Measurements from ENCODE around the gene NHEJ1. TPM values are rescaled to one million over a fixed set of nuclear protein-coding genes. Genes with fewer than 3 reads are reported as not detected.

Gene NHEJ1
- total RNA-seq, 1 donor from 2014 or later = 25.7 TPM

DNA sequence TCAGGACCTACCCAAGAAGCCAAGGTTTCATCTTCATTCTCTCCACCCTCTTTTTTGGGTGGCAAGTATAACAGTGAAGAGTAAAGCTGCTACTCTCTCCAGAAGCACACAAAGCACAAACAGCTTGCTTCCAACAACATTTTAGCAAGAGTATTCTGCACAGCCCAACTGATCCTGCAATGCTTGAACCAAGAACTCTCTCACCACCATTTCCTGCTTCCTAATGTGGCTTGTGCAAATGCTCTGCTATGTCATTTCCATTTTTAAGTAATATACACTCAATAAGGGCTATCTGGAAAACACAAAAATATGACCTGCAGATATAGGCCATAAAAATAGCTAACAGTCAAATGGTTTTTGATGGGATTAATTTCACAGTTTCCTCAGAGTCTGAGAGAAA is 75.8 kb downstream of the NHEJ1 start:
- no peak for DNase-seq

DNA sequence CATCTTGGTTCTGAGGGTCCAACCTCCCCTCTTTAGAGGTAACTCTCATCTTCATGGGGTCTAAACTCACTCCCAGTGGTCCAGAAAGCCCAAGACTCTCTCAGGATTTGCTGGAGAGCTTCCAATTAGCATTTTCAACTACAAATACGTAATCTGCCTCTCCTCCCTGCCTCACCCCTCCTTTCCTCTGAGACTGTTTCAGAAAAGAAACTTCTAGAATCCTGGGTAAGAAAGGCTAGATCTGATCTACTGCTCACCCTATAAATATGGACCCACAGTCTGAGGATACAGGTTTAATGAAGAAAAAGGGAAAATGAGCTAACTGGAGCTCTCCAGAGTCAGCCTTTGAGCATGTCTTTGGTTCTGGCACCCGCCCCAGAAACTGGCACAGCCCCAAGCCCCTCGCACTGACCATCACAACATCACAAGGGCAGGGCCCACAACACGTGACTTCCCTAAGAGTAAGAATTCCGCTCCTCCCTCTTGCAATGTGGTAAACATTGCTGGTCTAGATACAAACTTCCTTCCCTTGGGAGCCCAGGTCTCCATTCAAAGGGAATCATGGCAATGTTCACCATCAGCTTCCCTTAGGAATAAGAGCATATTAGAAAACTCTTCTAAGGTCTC is 78.2 kb downstream of the NHEJ1 start:
- DNase-seq = no peak

DNA sequence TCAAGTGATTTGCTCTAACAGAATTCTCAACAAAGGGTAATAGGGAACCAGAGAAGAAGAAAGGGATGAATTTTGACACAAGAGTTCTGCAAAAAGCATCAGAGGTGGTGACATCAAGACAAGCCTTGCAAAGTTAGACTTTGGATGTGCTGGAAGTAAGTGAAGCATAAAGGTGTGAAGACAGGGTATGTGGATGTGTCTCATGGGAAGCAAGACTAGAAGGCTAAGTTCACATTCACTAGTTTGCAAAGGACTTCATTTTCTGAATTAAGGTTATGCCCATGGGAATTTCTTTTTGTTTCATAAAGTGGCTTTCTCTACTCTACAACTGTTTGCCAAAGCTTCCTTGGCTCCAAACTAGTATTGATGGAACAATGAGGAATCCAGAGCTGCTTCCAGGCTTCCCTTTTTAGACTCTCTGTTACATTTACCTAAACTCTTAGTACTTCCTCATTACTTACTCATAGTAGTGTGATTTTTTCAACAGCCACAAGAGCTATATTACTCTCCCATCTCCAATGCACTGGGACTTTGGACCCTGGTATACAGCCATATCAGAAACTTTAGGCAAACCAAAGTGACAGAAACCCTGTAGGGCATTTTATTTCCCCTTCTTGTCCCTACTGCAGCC is 78.8 kb downstream of the NHEJ1 start:
- DNase-seq = no peak

DNA sequence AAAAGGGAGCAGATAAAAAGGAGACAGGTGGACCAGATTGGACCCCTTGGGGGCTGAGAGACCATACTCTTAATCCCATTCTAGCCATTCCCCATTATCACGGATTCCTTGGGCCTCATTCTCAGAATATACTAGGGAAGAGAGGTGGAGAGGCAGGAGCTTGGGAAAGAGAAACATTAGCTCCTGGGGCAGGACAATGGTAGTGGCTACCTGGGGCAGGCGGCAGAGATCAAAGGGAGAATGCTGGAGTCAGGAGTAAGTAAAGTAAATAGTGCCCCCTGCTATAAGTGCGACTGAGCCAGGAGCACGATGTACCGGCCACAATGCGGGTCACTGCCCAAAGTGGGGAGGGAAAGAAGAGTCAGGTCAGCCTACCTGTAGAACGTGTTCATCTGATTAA is 79.5 kb downstream of the NHEJ1 start:
- no peak for DNase-seq

DNA sequence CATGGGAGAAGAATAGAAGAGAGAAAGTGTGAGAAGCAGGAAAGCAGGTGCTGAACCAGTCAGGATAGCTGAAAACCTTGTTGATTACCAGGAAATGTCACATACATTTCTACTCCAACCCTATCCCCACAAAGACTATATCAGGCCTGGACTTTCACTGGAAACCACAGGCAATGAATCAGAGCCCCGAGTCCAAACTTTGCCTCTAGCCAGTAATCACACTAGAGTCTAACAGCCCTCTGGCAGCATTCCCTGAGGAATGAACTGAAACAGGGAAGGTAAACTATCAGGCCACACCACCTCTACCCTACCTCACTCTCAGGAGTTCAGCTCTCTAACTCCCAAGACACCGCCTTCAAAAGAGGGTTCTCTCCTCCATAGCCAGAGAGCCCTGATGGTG is 81.2 kb downstream of the NHEJ1 start:
- no peak for DNase-seq

DNA sequence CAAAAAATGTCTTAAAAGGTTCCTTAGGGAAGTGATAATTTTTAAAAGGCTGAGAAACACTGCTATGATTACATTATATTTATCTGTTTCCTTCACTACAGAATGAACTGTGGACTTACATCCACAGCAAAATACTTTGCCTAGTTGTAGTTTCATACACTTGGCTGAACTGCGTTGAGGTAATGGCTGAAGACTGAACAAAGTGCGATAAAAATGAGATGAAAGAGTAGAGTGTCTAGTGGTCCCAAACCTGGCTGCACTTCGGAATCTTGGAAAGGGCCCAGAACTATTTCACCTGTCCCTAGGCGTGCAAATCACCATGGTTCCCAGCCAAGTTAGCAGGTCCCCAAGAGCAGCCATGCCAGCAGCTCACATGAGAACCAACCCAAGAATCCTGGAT is 81.7 kb downstream of the NHEJ1 start:
- no peak for DNase-seq

DNA sequence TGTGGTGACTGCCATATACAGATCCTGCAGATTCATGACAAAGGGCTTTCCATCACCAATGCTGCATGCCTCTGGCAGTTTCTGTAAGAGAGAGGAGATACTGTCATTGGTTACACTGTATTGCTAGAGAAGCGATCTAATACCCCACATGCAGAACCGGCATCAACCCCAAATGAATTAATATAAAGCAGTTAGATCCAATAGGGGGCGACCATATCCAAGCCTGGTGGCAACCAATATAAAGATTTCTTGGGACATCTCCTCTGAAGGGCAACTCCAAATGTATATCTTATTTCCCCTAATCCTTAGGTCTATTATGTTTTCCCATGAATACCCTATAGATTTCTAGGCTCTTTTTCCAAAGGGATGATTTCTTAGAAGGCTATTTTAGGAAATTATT is 82.5 kb downstream of the NHEJ1 start:
- peak; percentile 7 for DNase-seq

DNA sequence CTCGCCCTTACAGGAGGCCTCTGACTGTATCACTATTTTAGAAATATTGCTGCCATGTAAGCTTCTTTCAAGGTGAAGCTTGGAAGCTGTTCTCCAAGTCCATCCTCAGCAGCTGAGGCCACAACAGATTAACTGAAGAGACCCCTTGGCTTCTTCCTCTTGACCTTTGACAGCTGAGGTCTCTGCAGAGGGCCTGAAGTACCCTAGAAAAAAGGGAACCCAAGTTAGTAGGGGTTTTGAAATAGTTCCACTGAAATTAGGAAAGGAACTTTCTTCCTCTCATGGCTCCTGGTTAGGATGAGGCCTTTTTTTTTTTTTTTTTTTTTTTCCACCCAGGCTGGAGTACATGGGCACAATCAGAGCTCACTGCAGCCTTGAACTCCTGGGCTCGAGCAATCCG is 84.4 kb downstream of the NHEJ1 start:
- DNase-seq = no peak

DNA sequence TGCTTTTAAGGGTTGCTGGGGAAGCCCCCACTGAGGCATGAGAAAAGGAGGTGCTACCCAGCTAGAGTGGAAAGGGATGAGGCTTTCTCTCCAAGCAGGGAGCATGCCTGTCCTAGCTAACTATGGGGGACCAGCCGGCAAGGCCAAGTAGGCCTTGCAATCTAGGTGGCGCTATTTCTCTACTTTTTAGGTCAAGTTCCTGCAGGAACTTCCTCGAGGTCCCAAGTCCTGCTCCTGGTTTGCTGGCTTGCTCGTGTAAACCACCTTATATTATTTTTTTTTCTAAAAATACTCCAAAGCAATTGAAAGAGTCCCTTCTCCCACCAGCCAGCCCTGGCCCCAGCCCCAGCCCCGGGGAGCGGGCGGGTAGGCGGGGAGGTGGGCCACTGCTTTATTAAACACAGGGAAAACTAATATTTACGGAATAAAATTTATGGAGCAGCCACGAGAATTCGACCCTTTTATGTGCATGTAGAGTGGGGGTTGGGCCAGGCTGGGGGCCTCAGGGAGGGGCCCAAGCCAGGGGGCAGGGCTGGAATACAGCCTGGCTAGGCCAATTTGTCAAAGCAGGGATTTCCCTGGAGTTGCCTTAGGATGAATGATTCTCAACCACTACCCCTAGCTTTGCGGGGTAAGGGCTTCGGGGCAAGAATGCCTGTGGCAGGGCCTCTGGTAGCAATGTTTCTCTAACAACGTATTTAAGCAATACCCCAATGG is 87.0 kb downstream of the NHEJ1 start:
- peak; percentile 73 for DNase-seq

DNA sequence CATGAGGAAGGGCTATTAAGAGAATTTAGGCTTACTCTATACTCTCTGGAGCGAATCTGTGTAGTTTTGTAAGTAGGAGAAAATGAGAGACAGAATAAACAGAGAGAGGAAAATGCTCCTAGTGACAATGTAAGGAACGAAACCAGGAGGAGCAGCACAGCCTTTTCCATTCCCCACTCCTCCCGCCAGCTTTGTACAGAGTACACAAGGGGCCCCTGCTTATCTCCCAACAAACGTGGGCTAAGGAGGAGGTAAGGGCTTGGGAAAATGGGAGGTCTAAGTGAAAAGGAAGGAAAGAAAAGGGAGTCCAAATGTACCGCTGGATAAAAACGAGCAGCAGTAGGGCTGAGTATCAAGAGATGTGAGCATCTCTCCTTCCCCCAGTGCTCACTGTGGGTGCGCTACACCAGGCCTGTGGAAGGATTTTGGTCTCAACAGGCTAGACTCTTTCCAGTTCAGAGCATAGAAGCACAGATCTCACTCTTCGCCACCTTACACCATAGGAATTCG is 87.8 kb downstream of the NHEJ1 start:
- DNase-seq = no peak

DNA sequence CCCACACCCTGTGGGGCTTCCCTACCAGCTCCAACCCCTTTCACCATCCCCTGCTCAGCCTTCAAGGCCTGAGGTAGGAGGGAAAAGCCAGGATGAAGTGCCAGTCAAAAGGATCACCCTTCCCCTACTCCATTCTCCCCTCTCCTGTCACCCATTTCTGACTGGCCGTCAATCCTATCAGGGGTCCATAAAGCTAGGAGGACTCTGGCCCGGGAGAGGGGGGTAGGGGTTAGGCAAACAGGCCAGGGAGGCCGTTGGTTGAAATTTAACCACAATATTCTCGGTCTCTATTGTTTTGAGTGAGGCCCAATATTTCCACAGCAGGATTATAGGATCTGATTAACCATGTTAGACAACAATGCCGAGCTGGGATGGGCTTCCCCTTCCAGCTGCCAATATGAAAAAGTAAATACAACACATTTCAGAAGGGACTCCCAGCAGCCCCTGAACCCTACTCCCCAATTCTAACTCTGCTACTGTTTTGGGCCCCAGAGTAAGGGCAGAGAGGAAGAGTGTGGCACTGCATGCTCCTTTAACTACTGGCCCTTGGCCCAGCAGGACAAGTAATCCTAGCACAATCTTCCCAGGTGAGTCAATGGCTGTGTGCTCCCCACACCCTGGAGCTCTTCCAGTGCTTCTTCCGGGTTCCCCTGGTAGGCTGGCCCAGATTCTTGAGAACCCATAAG is 89.3 kb downstream of the NHEJ1 start:
- DNase-seq = no peak

DNA sequence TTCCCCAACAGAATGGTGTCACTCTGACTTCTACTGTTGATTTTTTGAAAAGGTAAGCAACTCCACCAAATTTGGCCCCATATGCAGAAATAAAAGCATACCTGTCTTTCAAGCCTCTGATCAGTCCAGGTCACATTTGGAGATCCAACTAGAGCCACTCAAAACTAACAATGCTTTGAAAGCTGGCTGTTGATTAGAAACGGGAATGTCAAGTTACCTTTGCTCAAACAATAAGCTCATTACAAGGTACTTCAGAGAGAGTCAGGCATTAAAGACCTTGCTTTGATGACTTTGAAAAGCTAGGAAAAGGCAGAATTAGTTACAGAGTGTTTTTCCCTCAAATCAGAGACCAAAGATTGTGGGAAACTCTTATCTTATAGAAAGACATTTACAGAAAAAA is 95.1 kb downstream of the NHEJ1 start:
- no peak for DNase-seq

DNA sequence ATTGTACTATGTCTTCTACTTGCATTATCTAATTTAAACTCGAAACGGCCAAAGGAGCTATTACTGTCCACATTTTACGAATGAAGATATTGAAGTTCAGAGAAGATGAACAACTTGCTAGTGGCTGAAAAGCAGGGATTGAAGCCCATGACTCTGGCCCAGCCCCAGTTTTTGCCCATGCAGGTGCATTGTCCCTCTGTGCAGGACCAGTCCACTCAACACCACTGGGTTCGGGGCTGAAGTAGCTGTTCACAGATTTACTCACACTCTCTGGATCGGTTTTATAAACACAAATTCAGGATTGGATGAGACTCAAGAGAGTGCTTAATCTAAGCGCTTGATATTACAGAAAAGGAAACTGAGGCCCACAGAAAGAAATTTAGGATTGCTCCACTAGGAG is 98.5 kb downstream of the NHEJ1 start:
- no peak for DNase-seq

DNA sequence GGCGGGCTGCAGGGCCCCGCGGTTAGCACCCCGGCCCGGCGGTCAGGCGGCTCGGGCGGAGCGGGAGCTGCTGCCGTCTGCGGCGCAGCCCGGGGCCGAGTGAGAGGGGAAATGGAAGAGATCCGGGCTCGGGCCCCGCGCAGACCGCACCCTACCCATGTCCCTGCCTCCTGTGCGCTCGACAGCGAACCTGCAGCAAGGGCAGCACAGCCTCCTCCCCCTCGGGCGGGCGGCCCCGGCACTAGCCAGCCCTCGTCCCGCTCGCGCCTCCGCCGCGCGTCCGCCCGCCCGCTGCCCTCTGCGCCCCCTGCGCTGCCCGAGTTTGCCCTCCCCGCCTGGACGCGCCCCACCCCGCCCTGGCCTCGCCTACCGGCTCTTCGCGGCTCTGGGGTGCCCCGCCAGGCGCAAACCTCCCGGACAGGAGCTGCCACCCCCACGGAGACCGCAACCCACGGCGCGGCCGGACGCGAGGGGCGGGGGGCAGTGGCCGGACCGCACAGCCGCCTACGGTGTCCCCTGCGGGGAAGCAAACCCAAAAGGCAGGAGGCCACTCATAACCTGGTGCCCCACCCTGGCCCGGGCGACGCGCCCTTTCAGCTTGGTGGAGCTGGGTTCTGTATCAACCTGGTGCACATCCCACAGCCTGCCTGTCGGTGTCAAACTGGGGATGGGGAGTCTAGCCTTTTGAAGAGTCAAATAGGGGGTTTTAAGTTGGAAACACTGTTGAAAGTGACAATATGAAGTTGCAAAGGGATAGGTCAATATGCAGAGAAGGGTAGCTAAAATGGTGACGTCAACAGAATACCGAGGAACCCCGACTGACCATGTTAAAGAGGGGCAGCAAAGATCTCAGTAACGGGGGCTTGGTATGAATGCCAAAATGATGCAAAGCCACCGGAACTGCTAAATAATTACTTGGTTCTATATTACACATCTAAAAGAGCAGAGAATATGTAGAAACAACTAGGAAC is 99.5 kb downstream of the NHEJ1 start, which contains the start of gene IHH:
TSS of gene IHH (minus strand) at position 101 of the 971 bp plus-strand sequence. CDS start 454 bp downstream, outside the sequence.
- DNase-seq = peak; percentile 11

DNA sequence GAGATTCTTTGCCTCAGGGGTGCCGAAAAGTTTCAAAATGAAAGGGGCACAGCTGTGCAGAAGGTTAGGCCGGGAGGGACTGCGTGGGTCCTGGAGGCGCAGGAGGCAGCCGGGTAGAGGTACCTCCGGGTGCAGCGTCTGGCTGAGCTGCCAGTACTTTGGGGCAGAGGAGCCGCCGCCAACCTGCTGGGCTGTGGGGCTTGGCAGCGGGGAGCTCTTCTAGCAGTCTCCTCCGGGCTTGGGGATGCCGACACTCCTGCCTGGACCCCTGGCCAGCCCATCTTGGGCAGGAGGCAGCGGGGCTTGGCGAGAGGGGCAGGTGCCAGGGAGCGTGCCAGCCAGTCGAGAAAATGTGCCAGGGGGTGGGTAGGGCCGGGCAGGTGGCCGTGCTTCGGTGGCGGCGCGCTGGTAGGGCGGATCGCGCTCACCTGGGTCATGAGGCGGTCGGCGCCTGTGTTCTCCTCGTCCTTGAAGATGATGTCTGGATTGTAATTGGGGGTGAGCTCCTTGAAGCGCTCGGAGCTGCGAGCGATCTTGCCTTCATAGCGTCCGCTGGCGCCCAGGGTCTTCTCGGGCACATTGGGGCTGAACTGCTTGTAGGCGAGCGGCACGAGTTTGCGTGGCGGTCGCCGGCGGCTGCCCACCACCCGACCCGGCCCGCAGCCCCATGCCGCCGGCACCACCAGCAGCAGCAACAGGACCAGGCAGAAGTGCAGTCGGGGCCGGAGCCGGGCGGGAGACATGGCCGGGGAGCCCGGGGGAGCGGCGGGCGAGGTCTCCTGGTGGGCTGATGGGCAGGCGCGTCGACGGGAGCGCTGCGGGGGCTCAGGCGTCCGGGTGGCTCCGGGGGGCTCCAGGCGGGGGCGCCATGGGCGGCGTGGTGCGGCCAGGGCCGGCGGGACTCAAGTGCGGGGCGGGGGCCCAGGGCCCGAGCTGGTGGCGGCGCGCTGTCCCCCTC is 100.6 kb downstream of the NHEJ1 start:
- DNase-seq = no peak

DNA sequence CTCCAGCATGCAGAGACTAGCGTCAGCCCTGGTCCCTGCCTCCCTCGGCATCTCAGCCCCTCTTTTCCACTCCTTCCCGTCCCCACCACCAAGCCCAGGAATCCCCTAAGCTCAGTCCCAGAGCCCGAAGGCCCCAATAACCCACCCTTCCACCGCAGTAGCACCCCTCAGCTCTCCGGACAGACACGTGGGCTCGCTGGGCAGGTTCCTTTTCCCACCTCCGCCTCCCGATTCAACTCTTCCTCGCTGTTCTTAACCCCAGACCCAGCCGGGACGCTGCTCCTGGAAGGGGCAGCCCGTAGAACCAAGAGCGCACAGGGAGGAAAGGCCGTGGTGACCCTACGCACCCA is 101.3 kb downstream of the NHEJ1 start:
- DNase-seq = no peak

DNA sequence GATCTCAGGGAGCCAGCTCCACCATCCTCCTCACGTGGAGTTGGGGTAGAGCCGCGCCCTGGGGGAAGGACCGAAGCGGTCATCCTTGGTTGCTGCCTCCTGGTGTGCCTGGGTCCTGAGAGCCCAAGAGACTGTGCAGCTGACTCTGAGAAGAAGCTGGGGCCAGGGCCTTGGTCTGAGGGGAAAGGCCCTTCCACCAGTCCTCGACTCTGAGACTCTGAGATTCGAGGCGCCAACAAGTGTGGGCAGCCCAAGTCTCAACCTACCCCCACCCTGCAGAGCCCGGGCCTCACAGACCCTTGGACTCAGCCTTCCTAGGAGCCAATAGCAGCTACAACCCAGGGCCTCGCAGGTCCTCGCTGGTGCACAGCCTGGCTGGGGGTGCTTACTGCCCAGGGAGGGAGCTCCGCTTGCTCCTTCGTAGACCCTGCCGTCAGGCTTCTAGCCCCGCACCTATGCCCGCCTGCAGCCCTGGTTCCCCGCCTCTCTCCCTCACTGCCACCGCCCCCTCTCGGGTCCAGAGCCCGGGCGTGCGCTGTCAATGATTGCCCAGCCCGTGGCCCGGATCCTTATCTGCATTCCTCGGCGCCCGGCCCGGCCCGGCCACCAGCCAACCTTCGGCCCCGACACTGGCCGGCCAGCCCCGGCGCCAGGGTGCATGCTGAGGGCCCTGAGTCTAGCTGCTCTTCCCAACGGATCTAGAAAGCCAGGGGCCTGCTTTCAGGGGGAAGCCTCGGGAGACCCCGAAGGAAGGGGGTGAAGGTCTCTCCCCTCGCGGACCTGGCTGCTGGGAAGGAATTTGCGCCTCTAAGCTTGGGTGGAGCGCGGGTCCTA is 101.9 kb downstream of the NHEJ1 start:
- peak; percentile 14 for DNase-seq

DNA sequence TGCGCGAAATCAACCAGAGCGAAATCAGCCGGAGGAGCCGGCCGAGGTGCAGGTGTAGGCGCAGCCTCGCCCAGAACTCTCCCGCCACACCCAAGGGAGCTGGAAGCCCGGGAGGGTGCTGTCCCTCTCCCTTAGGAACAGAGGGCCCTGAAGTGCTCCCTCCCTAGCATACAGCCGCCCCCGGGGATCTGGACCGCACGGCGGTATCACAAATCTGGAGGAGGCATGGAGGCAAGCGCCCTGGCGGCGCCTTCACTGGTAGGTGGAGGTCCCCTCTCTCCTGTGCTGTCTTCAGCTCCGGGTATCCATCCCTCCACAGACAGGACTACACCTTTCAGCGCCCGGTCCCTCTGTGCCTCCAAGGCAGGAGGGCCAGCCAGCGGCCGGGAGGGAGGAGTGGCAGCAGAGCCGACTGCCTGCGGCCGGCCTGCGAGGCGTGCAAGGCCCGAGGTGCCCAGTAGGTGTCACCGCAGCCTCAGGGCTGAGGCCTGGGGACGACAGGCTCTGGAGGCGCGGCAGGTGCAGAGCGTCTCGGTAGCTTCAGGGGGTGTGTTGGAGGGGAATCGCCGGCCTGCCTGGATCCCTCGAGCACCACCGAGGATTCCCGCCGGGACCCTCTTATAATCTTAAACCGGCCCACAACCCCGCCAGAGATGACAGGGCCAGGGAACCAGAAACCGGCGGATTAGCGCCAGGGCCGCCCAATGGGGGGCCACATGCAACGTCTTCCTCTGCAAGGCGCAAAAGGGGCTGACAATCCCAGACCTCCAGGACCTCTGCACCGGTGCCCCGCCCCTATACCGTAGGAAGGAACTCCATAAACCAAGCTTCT is 102.7 kb downstream of the NHEJ1 start:
- peak; percentile 81 for DNase-seq
